ENCODE measurements around the gene LHX8.
"Not testable (repeated sequence)": the region's sequence is repeated elsewhere in the genome, so short reads cannot be mapped to it uniquely, and the experiment has no call there.

Gene LHX8

GRCh38 chr1:75132812-75133619, 1.2 kb upstream of the LHX8 start:
- DNase-seq (ENCODE audit: low read depth in 2 of 2): no peak

GRCh38 chr1:75134647-75135572, 722 bp downstream of the LHX8 start:
- no peak for DNase-seq (ENCODE audit: low read depth in 2 of 2)

- DNase-seq (ENCODE audit: low read depth in 2 of 2): no peak
These were observed 1.5 kb downstream of the LHX8 start for GRCh38 chr1:75135573-75136194.

DNA sequence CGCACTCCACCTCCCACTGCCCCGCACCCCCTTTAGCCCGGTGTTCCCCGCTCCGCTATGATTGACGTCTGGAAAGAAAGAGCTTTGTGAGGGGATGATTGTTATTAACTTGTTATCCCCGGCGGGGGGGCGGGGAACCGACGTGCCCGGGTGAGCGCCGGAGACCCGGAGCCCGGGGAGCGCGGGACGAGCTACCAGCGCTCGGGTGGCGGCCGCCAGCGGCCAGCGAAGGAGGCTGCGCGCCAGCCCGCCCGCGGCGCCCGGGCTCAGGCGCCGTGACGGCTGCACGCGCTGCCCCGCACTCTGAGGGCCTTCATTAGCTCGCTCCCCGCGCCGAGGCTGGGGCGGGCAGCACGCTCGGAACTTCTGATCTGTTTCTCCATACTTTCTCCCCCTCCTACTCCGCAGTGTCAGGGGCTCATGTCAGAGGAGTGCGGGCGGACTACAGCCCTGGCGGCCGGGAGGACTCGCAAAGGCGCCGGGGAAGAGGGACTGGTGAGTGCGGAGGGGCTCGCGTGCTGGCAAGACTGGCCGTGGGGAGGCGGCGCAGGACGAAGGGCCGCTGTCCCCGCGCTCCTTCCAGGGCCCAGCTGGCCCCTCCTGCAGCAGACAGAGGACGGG, 2.1 kb downstream of the LHX8 start:
- DNase-seq (ENCODE audit: low read depth in 2 of 2): no peak

- DNase-seq (ENCODE audit: low read depth in 2 of 2): no peak
These were observed 2.9 kb downstream of the LHX8 start for GRCh38 chr1:75136921-75137641.

DNA sequence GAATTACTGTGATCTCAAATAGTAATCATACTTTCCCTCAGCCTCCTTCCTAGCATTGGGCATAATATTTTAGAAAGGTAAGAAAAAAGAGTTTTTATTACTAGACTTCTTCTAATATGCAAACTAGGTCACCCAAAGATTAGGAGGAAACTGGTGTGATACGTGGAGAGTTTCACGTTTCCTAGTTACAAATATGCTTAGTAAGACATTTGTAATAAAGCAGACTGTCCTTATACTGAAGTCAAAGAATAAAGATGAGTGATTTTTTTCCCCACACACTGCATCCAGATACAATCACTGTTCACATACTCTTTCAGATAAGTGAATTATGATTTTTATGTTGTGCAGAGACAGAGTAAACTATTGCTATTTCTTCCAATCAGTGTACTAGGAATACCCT, 17.9 kb downstream of the LHX8 start:
- DNase-seq (ENCODE audit: low read depth in 2 of 2): no peak

- DNase-seq (ENCODE audit: low read depth in 2 of 2): no peak
These were observed 25.0 kb downstream of the LHX8 start for GRCh38 chr1:75159154-75159553.

- DNase-seq (ENCODE audit: low read depth in 2 of 2): no peak
These were observed 31.1 kb downstream of the LHX8 start for GRCh38 chr1:75165264-75165663.

DNA sequence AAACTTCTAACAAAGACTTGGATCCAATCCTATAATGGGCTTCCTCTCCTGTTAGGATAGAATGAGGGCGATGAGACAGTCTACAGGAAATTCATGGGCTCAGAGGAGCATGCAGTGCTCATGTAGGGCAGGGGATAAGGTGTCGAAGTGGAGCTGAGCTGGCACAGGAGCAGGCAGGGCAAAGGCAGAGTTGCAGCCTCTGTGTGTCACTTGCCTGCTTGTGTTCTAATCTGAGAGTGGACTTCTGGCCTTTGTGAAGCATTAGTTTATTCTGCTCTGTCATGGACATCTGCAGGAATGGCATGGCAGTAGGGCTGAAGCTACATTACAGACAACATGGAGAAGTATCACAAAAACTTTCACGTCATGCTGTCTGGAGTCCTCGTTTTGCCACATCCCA, 32.6 kb downstream of the LHX8 start:
- no peak for DNase-seq (ENCODE audit: low read depth in 2 of 2)

- DNase-seq (ENCODE audit: low read depth in 2 of 2): no peak
These were observed 35.8 kb downstream of the LHX8 start for GRCh38 chr1:75170011-75170410.

- no peak for DNase-seq (ENCODE audit: low read depth in 2 of 2)
These were observed 36.8 kb downstream of the LHX8 start for GRCh38 chr1:75170981-75171380.

DNA sequence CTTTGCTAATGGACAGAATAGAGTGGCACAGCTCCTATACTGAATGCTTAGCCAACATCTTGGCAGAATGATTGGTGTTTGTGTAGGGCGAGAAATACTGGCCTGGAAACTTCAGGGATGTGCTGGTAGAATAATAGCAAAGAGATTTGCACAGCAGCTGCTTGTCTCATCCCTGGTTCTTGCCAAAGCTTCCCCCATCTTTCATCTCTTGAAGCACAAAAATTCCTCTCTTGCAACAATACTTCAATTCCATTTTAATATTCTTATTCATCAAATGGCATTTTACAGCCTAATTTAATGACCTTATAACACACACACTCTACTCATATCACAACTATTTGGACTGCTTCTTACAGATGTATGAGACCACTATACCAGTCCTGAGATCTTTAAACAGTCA, 37.7 kb downstream of the LHX8 start:
- DNase-seq (ENCODE audit: low read depth in 2 of 2): no peak

DNA sequence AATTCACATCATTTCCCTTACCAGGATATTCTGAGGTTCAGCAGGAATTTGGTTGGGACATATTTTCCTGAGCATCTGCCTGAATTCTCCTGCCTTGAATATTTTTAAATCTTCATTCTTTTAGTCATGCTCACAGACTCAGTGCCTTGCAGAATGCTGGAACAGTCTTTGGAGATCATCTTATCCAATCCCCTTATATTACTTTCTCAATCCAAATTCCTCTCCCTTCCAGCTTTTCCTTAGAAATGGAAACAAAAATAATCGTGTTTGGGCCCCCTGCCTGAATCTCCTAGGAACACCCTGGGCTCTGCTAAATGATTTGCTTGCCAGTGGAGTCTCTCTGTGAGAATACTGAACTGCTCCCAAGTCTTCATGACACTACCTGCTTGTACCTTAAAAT, 38.4 kb downstream of the LHX8 start:
- DNase-seq (ENCODE audit: low read depth in 2 of 2): no peak

GRCh38 chr1:75174031-75174760, 40.0 kb downstream of the LHX8 start:
- DNase-seq (ENCODE audit: low read depth in 2 of 2): no peak

GRCh38 chr1:75181214-75181955, 47.2 kb downstream of the LHX8 start:
- not testable (repeated sequence) for DNase-seq (ENCODE audit: low read depth in 2 of 2)

DNA sequence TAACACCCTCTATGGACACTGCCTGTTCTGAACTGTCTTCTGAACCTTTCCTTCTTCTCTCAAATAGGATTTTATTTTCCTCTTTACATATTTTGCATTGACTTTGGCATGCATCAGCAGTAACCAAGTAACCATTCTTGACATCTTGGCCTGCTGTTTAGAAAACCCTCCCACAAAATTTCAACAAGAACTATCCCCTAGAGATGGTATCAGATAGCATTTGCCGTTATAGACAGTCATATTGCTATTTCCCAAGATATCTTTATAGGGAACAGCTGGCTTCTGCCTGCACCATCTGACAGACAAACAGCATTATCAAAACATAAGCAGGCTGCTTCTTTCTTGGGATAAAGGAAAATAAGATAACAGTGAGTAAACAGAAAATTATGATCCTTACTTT, 54.7 kb downstream of the LHX8 start:
- no peak for DNase-seq (ENCODE audit: low read depth in 2 of 2)

DNA sequence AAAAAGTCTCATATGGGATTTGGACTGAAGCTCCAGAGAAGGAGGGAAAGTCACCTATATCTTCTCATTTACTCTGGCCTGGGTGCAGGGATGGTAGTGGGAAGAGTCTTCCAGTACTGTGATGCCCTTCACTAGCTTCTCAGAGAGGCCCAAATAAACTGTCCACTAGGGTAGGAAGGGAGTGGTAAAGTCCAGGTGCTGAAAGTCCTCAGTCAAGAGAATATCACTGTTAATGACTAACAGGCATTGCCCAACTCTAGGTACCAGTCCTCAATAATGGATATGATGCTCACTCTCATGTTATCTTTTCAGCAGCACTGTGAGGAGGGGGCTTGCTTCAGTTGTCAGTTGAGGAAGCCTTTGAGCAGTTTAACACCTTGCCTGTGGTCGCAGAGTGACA, 64.0 kb downstream of the LHX8 start:
- no peak for DNase-seq (ENCODE audit: low read depth in 2 of 2)

DNA sequence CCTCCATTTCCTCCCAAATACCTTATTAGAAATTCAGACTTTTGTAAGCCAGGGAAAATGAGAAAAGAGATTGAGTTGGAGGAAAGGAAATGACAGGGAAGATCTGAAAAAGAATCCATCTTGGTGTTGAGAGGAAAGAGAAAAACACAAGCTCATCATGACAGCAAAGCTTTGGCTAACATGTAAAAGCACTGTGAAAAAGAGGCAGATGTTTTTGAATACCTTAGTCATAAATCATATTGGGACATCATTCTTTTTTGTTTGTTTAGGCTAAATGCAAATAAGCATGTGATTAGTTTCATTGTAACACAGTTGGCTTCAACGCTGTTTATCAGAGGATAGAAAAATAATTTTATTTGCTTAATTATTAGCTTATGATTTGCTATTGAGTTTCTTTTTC, 64.6 kb downstream of the LHX8 start:
- DNase-seq (ENCODE audit: low read depth in 2 of 2): no peak

DNA sequence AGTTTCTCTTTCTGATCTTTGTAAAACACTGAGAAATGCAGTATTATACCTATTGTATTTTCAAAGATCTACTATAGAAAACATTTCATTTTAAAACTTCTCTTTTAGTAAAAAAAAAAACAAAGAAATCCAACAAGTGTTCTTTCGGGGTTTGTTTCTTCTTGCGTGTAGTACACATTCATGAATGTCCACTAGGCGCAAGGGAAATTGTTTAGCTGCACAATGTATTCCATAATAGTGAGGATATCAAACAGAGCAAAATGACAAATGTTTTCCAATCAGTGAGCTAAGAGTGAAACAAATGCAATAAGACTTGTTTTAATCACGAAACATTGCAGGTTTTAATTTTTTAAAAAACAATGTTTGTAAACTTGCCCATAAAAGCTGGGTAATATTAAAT, 68.6 kb downstream of the LHX8 start:
- no peak for DNase-seq (ENCODE audit: low read depth in 2 of 2)

Data from fibroblast of skin of left quadriceps (primary cell).